GM12878 (cell line): ENCODE data around the gene CSTB. TPM values are rescaled to one million over a fixed set of nuclear protein-coding genes. Genes with fewer than 3 reads are reported as not detected.

Experiments used
- ATAC-seq: fragments of 200-7000 bp; cut with Tn5 transposase; 3 replicates; pipeline ENCODE4 v1.9.1; 2020; ENCODE audit warnings: mild to moderate bottlenecking, moderate library complexity
- BruUV-seq: library from RNA; stranded (reverse); fragments of 400-500 nt; replicated peaks from 2 replicates; lab custom pipeline; 2021; lab: Mats Ljungman, UMichigan
- CTCF ChIA-PET: fragments of 300-600 bp; sonication (Branson Sonifier 250); formaldehyde crosslinking; extraction: SDS; loops from one replicate; lab custom pipeline; 2021; ENCODE audit warnings: inconsistent platforms; lab: Yijun Ruan, JAX
- POLR2A ChIA-PET: fragments of 350-600 bp; formaldehyde crosslinking; extraction: SDS; loops from one replicate; lab custom pipeline; 2021; ENCODE audit warnings: inconsistent platforms; lab: Charles Lee
- RAD21 ChIA-PET: fragments of 300-600 bp; sonication (Branson Sonifier 250); formaldehyde crosslinking; loops from one replicate; lab custom pipeline; 2023; ENCODE audit warnings: antibody characterized with exemption; ENCODE audit not compliant: unreplicated experiment; lab: Charles Lee
- SMC1A ChIA-PET: fragments of 300-600 bp; sonication (Branson Sonifier 250); formaldehyde crosslinking; loops from one replicate; lab custom pipeline; 2023; ENCODE audit not compliant: unreplicated experiment, uncharacterized antibody; lab: Charles Lee
- DNase-seq: peaks from one replicate; pipeline ENCODE4 v3.0.0-alpha.2; 2011; ENCODE audit warnings: low read depth, low spot score
- FAIRE-seq: peaks from 3 replicates; lab custom pipeline; 2011; peaks lifted over from hg19 to GRCh38; lab: Jason Lieb, UNC
- H2AFZ ChIP-seq: 2 replicates; pipeline ENCODE4 v1.6.0; 2011; ENCODE audit warnings: low read depth, low read length, control low read depth; ENCODE audit not compliant: control insufficient read depth
- H3K27ac ChIP-seq: 2 replicates; pipeline ENCODE4 v1.5.1; 2011; ENCODE audit warnings: control low read depth; ENCODE audit not compliant: control insufficient read depth, insufficient read depth
- H3K27me3 ChIP-seq, 2 experiments: replicated peaks in 1 of 2; 2 replicates each; pipeline versions ENCODE4 v1.6.0 to v1.6.1; 2011; ENCODE audit warnings: low read length in 1 of 2; ENCODE audit not compliant: control insufficient read depth in 2 of 2, insufficient read depth in 2 of 2
- H3K36me3 ChIP-seq, 2 experiments: 2 replicates each; pipeline ENCODE4 v1.5.1; 2011; ENCODE audit warnings: low read length in 1 of 2; ENCODE audit not compliant: control insufficient read depth in 2 of 2, insufficient read depth in 2 of 2
- H3K4me1 ChIP-seq: 2 replicates; pipeline ENCODE4 v1.6.1; 2011; ENCODE audit warnings: mild to moderate bottlenecking, low read length, moderate library complexity, mixed read lengths; ENCODE audit not compliant: control insufficient read depth, insufficient read depth
- H3K4me2 ChIP-seq: 2 replicates; pipeline ENCODE4 v1.6.0; 2011; ENCODE audit warnings: control low read depth; ENCODE audit not compliant: control insufficient read depth, insufficient read depth
- H3K4me3 ChIP-seq: fragments of 200-600 bp; sonication (generic); 2 replicates; pipeline ENCODE4 v1.5.1; 2016
- H3K79me2 ChIP-seq: 2 replicates; pipeline ENCODE4 v1.6.0; 2011; ENCODE audit warnings: low read length; ENCODE audit not compliant: control insufficient read depth, insufficient read depth
- H3K9ac ChIP-seq: 2 replicates; pipeline ENCODE4 v1.8.0; 2011; ENCODE audit warnings: low read length, control low read depth, mixed read lengths; ENCODE audit not compliant: control insufficient read depth, insufficient read depth
- H3K9me3 ChIP-seq: replicated peaks from 3 replicates; pipeline ENCODE4 v1.5.1; 2011; ENCODE audit warnings: mild to moderate bottlenecking, low read length; ENCODE audit not compliant: control insufficient read depth, insufficient read depth
- H4K20me1 ChIP-seq: 2 replicates; pipeline ENCODE4 v1.6.0; 2011; ENCODE audit not compliant: control insufficient read depth, insufficient read depth
- BMI1 ChIP-seq: fragments of 450-650 bp; IDR thresholded peaks from 2 replicates; pipeline ENCODE4 v1.6.1; 2016; ENCODE audit warnings: mild to moderate bottlenecking, moderate library complexity, borderline replicate concordance
- CHD2 ChIP-seq: IDR thresholded peaks from 2 replicates; pipeline ENCODE4 v1.6.1; 2011; ENCODE audit warnings: low read depth, low read length, improper control_type of control experiment, borderline replicate concordance
- CTCF ChIP-seq, 3 experiments: IDR thresholded peaks in 2 of 3; conservative IDR thresholded peaks in 1 of 3; 2 replicates each; pipeline ENCODE4 v1.5.1; 2011; ENCODE audit warnings: low read depth in 3 of 3, low read length in 3 of 3, mild to moderate bottlenecking in 3 of 3, control low read depth in 2 of 3, moderate library complexity in 2 of 3, inconsistent platforms in 1 of 3, mixed read lengths in 1 of 3; ENCODE audit not compliant: control insufficient read depth in 2 of 3, insufficient read depth in 1 of 3; ENCODE audit errors: extremely low read depth in 1 of 3
- CUX1 ChIP-seq: IDR thresholded peaks from 2 replicates; pipeline ENCODE4 v1.6.1; 2012; ENCODE audit warnings: improper control_type of control experiment, low read depth, low read length; ENCODE audit not compliant: insufficient replicate concordance
- DPF2 ChIP-seq: fragments of 450-650 bp; IDR thresholded peaks from 2 replicates; pipeline ENCODE4 v1.6.1; 2017; ENCODE audit warnings: mild to moderate bottlenecking
- EGR1 ChIP-seq, 2 experiments: IDR thresholded peaks; 1 replicate in 1 of 2; 2 replicates in 1 of 2; pipeline ENCODE4 v1.6.1; 2011 to 2012; ENCODE audit warnings: low read depth in 2 of 2, low read length in 2 of 2, borderline replicate concordance in 1 of 2, mild to moderate bottlenecking in 1 of 2, moderate library complexity in 1 of 2
- ETV6 ChIP-seq, 2 experiments: fragments of 450-650 bp in 1 of 2; IDR thresholded peaks in 1 of 2; conservative IDR thresholded peaks in 1 of 2; 2 replicates each; pipeline ENCODE4 v1.6.1; 2014; ENCODE audit warnings: antibody characterized with exemption in 1 of 2, borderline replicate concordance in 1 of 2, low read depth in 1 of 2, mild to moderate bottlenecking in 1 of 2, moderate library complexity in 1 of 2
- LARP7 ChIP-seq: fragments of 450-650 bp; IDR thresholded peaks from 2 replicates; pipeline ENCODE4 v1.6.1; 2017; ENCODE audit warnings: mild to moderate bottlenecking
- NFYA ChIP-seq: IDR thresholded peaks from 2 replicates; pipeline ENCODE4 v1.6.1; 2011; ENCODE audit warnings: low read depth, mild to moderate bottlenecking, low read length, improper control_type of control experiment, borderline replicate concordance
- NR2C1 ChIP-seq: fragments of 450-650 bp; IDR thresholded peaks from 2 replicates; pipeline ENCODE4 v1.6.1; 2017; ENCODE audit warnings: antibody characterized with exemption, mild to moderate bottlenecking, moderate library complexity
- SIN3A ChIP-seq: IDR thresholded peaks from 2 replicates; pipeline ENCODE4 v1.6.1; 2012; ENCODE audit warnings: low read depth, low read length, improper control_type of control experiment
- SIX5 ChIP-seq: IDR thresholded peaks from 2 replicates; pipeline ENCODE4 v1.6.1; 2011; ENCODE audit warnings: mild to moderate bottlenecking, low read depth, low read length, moderate library complexity; ENCODE audit not compliant: severe bottlenecking
- SMAD1 ChIP-seq: fragments of 450-650 bp; IDR thresholded peaks from 2 replicates; pipeline ENCODE4 v1.6.1; 2018; ENCODE audit warnings: mild to moderate bottlenecking, low read depth; ENCODE audit not compliant: partially characterized antibody
- WGBS: methylation state at CpG from one replicate; pipeline ENCODE4 v1.1.6; 2016; ENCODE audit warnings: low lambda C conversion rate; ENCODE audit not compliant: insufficient replicate concordance, insufficient coverage; ENCODE audit errors: missing lambda C conversion rate; 5-methylcytosine and 5-hydroxymethylcytosine counted together
- in situ Hi-C: fragments of 300-500 bp; cut with MboI; formaldehyde crosslinking; loops from 9 replicates; pipeline ENCODE4 v1.14.3; 2018; ENCODE audit warnings: mixed read lengths
- intact Hi-C: fragments of 100-400 bp; cut with micrococcal nuclease; formaldehyde crosslinking; loops from one replicate; pipeline ENCODE4 v1.14.2; 2022; ENCODE audit not compliant: unreplicated experiment
- polyA plus RNA-seq, 11 experiments: library from polyadenylated mRNA; depleted of rRNA in 4 of 11; unstranded in 6 of 11; stranded (reverse) in 5 of 11; fragments of >200 nt; fragmentation: Nextera tagmentation in 4 of 11; fragmentation: Illumina TruSeq in 1 of 11; extraction: Ambion mirVana in 4 of 11; extraction: Trizol in 1 of 11; gene quantifications; 1 replicate in 1 of 11; 2 replicates in 10 of 11; pipeline versions ENCODE4 v1.2.1 to v1.2.3, GENCODE V29; 2011 to 2016; ENCODE audit warnings: inconsistent platforms in 2 of 11, missing spikeins in 2 of 11, low read depth in 1 of 11
- total RNA-seq, 4 experiments: library from RNA; depleted of rRNA in 3 of 4; stranded (reverse); fragments of >200 nt in 3 of 4; fragmentation: Illumina TruSeq in 1 of 4; extraction: Trizol in 1 of 4; gene quantifications; 2 replicates each; pipeline versions ENCODE4 v1.2.1 to v1.2.3, GENCODE V29; 2013 to 2021

CSTB gene
- total and polyA plus RNA-seq, 10 of the 15 experiments (the other 5 are each of a cell fraction or from before 2014, with no cell fraction given): 12.5 to 82.7 (median 41.9) TPM

GRCh38 chr21:43824333-43825241, 48.5 kb upstream of the CSTB start:
- TF ChIP-seq DPF2 (no peak), CTCF (IDR thresholded peaks at IDR 0.05 in 2 of 3, conservative IDR thresholded peaks at IDR 0.05 in 1 of 3; ENCODE audit: control insufficient read depth in 2 of 3, extremely low read depth in 1 of 3, insufficient read depth in 1 of 3, low read depth in 3 of 3, low read length in 3 of 3) (no peak), SIN3A (no peak), EGR1 (IDR thresholded peaks at IDR 0.05; ENCODE audit: borderline replicate concordance in 1 of 2, low read depth in 2 of 2, low read length in 2 of 2) (no peak), NFYA (no peak), CUX1 (no peak), CHD2 (no peak), NR2C1 (no peak), LARP7 (no peak), SIX5 (no peak), ETV6 (conservative IDR thresholded peaks at IDR 0.05 in 1 of 2, IDR thresholded peaks at IDR 0.05 in 1 of 2; ENCODE audit: borderline replicate concordance in 1 of 2, low read depth in 1 of 2) (no peak), BMI1 (no peak), SMAD1 (no peak)
- TF ChIP-seq, all 136 proteins: peak for 0
- Histone ChIP-seq H3K36me3 (no peaks in the 10 kb centered on the region), H3K4me3 (no peak overlapping the region), H3K4me1 (no peaks in the 10 kb centered on the region), H3K4me2 (no peak overlapping the region), H3K9me3 (no peaks in the 10 kb centered on the region; the same call in 2 of the 3 replicates), H4K20me1 (no peaks in the 10 kb centered on the region), H3K27me3 (no peaks in the 10 kb centered on the region; a peak in 2 of 4 replicates), H3K27ac (no peak overlapping the region), H2AFZ (no peak overlapping the region), H3K9ac (no peak overlapping the region), H3K79me2 (no peaks in the 10 kb centered on the region)
- BruUV-seq: no TSS peak
- DNase-seq (no peak), ATAC-seq (no peak), FAIRE-seq (no peak)
- ChIA-PET RAD21 (interaction anchor here (1.2 kb wide), 1 partner anchor 114 kb away, joined by 5 read pairs; no protein-coding TSS in a partner anchor), CTCF (interaction anchor here (0.6 kb wide), 1 partner anchor 156 kb away, joined by 3 read pairs; no protein-coding TSS in a partner anchor), POLR2A (interaction anchor here (1.6 kb wide), 1 partner anchor 8 kb away, joined by 4 read pairs; no protein-coding TSS in a partner anchor), SMC1A (no interaction called here)
- WGBS: 36% methylated on average over 17 of the region's 17 CpGs
- in situ Hi-C loops: no loop called here
- intact Hi-C loops: no loop called here
